Adipocyte (in vitro differentiated cells): ENCODE results near the gene TMEM33.

Source experiments
- DNase-seq: peaks from one replicate; pipeline ENCODE4 v3.0.0-alpha.2; 2015; ENCODE audit warnings: low read depth
- H3K27me3 ChIP-seq: replicated peaks from 2 replicates; pipeline ENCODE4 v1.7.0; 2013; ENCODE audit warnings: mild to moderate bottlenecking, low read length, moderate library complexity; ENCODE audit not compliant: control insufficient read depth, insufficient read depth
- H3K36me3 ChIP-seq: 2 replicates; pipeline ENCODE4 v1.7.0; 2013; ENCODE audit warnings: low read length, mild to moderate bottlenecking, moderate library complexity; ENCODE audit not compliant: control insufficient read depth, insufficient read depth, severe bottlenecking
- H3K4me1 ChIP-seq: 2 replicates; pipeline ENCODE4 v1.7.0; 2013; ENCODE audit warnings: mild to moderate bottlenecking, low read length, moderate library complexity; ENCODE audit not compliant: control insufficient read depth, insufficient read depth
- H3K4me3 ChIP-seq: 2 replicates; pipeline ENCODE4 v1.7.0; 2013; ENCODE audit warnings: mild to moderate bottlenecking, low read length, moderate library complexity
- H3K9ac ChIP-seq: 2 replicates; pipeline ENCODE4 v1.7.0; 2013; ENCODE audit warnings: mild to moderate bottlenecking, low read length, moderate library complexity
- H3K9me3 ChIP-seq: 2 replicates; pipeline ENCODE4 v1.7.0; 2013; ENCODE audit warnings: mild to moderate bottlenecking, low read length, moderate library complexity; ENCODE audit not compliant: control insufficient read depth

TMEM33 gene

GRCh38 chr4:41981456-41981855, 46.2 kb downstream of the TMEM33 start, which contains the start of gene DCAF4L1:
DCAF4L1 (plus strand) TSS chr4:41981756; CDS start chr4:41981793, 37 bp downstream.
- Histone ChIP-seq H3K27me3 (no peaks in the 10 kb centered on the region), H3K4me3 (no peak within 1 kb of the TSS), H3K4me1 (no peaks in the 10 kb centered on the region), H3K9me3 (no peaks in the 10 kb centered on the region), H3K9ac (no peak within 1 kb of the TSS), H3K36me3 (no peaks in the 10 kb centered on the region)
- no peak for DNase-seq

GRCh38 chr4:41982716-41983115, 47.5 kb downstream of the TMEM33 start:
- no peak for DNase-seq
- no peaks in the 10 kb centered on the region for H3K4me1 ChIP-seq
- no peaks in the 10 kb centered on the region for H3K27me3 ChIP-seq
- no peak overlapping the region for H3K4me3 ChIP-seq
- H3K9ac ChIP-seq = no peak overlapping the region
- H3K9me3 ChIP-seq = no peaks in the 10 kb centered on the region
- no peaks in the 10 kb centered on the region for H3K36me3 ChIP-seq

- Histone ChIP-seq H3K36me3 (no peaks in the 10 kb centered on the region), H3K9me3 (no peaks in the 10 kb centered on the region), H3K9ac (no peak overlapping the region), H3K4me1 (peaks cover 7% of the 10 kb centered on the region), H3K4me3 (no peak overlapping the region), H3K27me3 (no peaks in the 10 kb centered on the region)
- DNase-seq = no peak
These were observed 49.9 kb downstream of the TMEM33 start for GRCh38 chr4:41985151-41985550.

GRCh38 chr4:41989994-41990364, 54.8 kb downstream of the TMEM33 start:
- DNase-seq = no peak
- peaks cover 26% of the 10 kb centered on the region for H3K4me1 ChIP-seq
- H3K9me3 ChIP-seq = no peaks in the 10 kb centered on the region
- H3K27me3 ChIP-seq = no peaks in the 10 kb centered on the region
- H3K9ac ChIP-seq = peak overlapping the region; percentile 92
- peak overlapping the region; percentile 94 for H3K4me3 ChIP-seq
- no peaks in the 10 kb centered on the region for H3K36me3 ChIP-seq

- peak; percentile 99 for DNase-seq
- Histone ChIP-seq H3K27me3 (no peaks in the 10 kb centered on the region), H3K36me3 (no peaks in the 10 kb centered on the region), H3K9ac (peak within 1 kb of the TSS; percentile 92), H3K4me3 (peak within 1 kb of the TSS; percentile 94), H3K4me1 (peaks cover 26% of the 10 kb centered on the region), H3K9me3 (no peaks in the 10 kb centered on the region)
These were observed 55.3 kb downstream of the TMEM33 start, which contains the start of gene SLC30A9 for GRCh38 chr4:41990365-41991111. SLC30A9 (plus strand) TSS chr4:41990530; CDS start chr4:41990652, 122 bp downstream.

GRCh38 chr4:41991916-41992767, 56.9 kb downstream of the TMEM33 start:
- DNase-seq = peak; percentile 38
- H3K9me3 ChIP-seq = no peaks in the 10 kb centered on the region

GRCh38 chr4:41992967-41993857, 58.0 kb downstream of the TMEM33 start:
- Histone ChIP-seq H3K9me3 (no peaks in the 10 kb centered on the region), H3K4me3 (no peak overlapping the region)

More at GRCh38 chr4:41991916-41992767, 56.9 kb downstream of the TMEM33 start:
- Histone ChIP-seq H3K4me3 (peak overlapping the region; percentile 94), H3K4me1 (peaks cover 26% of the 10 kb centered on the region), H3K36me3 (no peaks in the 10 kb centered on the region), H3K27me3 (no peaks in the 10 kb centered on the region), H3K9ac (peak overlapping the region; percentile 92)

GRCh38 chr4:41994461-41994985, 59.3 kb downstream of the TMEM33 start:
- H3K4me1 ChIP-seq = peaks cover 29% of the 10 kb centered on the region
- no peak for DNase-seq
- no peaks in the 10 kb centered on the region for H3K27me3 ChIP-seq

More at GRCh38 chr4:41992967-41993857, 58.0 kb downstream of the TMEM33 start:
- Histone ChIP-seq H3K36me3 (peaks cover under 1% of the 10 kb centered on the region), H3K27me3 (no peaks in the 10 kb centered on the region), H3K4me1 (peaks cover 26% of the 10 kb centered on the region), H3K9ac (no peak overlapping the region)
- DNase-seq = no peak

GRCh38 chr4:41998019-41998418, 62.8 kb downstream of the TMEM33 start:
- no peak for DNase-seq
- Histone ChIP-seq H3K9ac (no peak overlapping the region), H3K27me3 (no peaks in the 10 kb centered on the region), H3K9me3 (no peaks in the 10 kb centered on the region), H3K4me1 (peaks cover 10% of the 10 kb centered on the region), H3K36me3 (peaks cover 5% of the 10 kb centered on the region), H3K4me3 (no peak overlapping the region)

More at GRCh38 chr4:41994461-41994985, 59.3 kb downstream of the TMEM33 start:
- Histone ChIP-seq H3K36me3 (peaks cover 4% of the 10 kb centered on the region), H3K9me3 (no peaks in the 10 kb centered on the region), H3K9ac (no peak overlapping the region), H3K4me3 (no peak overlapping the region)

GRCh38 chr4:41999321-41999720, 64.1 kb downstream of the TMEM33 start:
- Histone ChIP-seq H3K27me3 (no peaks in the 10 kb centered on the region), H3K9ac (no peak overlapping the region), H3K9me3 (no peaks in the 10 kb centered on the region), H3K4me1 (peaks cover 6% of the 10 kb centered on the region), H3K4me3 (no peak overlapping the region), H3K36me3 (peaks cover 16% of the 10 kb centered on the region)
- DNase-seq = no peak
